Measurements from ENCODE around the gene WWP2. TPM values are rescaled to one million over a fixed set of nuclear protein-coding genes. Genes with fewer than 3 reads are reported as not detected.

WWP2 gene
- total RNA-seq, 1 donor from 2014 or later = 53.8 TPM

Other genes with a start within 250 kb of the WWP2 start
- gene NFAT5, start 196.4 kb upstream of the WWP2 start, total RNA-seq = 54.2 and 54.4 TPM in 2 replicates
- 9.7 and 9.8 TPM in 2 replicates for gene NQO1, start 35.8 kb upstream of the WWP2 start, total RNA-seq
- gene NOB1, start 7.4 kb upstream of the WWP2 start, total RNA-seq = 132 and 133 TPM in 2 replicates
- gene CLEC18A, start 189.0 kb downstream of the WWP2 start, total RNA-seq = 0.39 and 0.67 TPM in 2 replicates

Measured in activated T-helper 1 cell treated with anti-CD3 and anti-CD28 coated beads, Interleukin-12 subunit alpha, Interleukin-12 subunit beta, Interleukin-2, Interleukin-4 antibody, amounts not matched to agents 30 ng/mL and 10 ng/mL and 1 ng/mL, durations not matched to agents 14 hours and 24 hours and 36 hours (primary cell).